HUES6 (cell line): Measurements from ENCODE around the gene SPINT2.
"Not testable (repeated sequence)": the region's sequence is repeated elsewhere in the genome, so short reads cannot be mapped to it uniquely, and the experiment has no call there.

ENCODE experiments used
- H3K27ac ChIP-seq: 2 replicates; pipeline ENCODE4 v1.7.0; 2013; ENCODE audit warnings: low read depth, mild to moderate bottlenecking, low read length, inconsistent platforms
- H3K27me3 ChIP-seq: 2 replicates; pipeline ENCODE4 v1.6.1; 2013; ENCODE audit warnings: low read length; ENCODE audit not compliant: control insufficient read depth, insufficient read depth
- H3K36me3 ChIP-seq: 2 replicates; pipeline ENCODE4 v1.6.1; 2013; ENCODE audit warnings: low read length; ENCODE audit not compliant: control insufficient read depth, insufficient read depth
- H3K4me1 ChIP-seq: 2 replicates; pipeline ENCODE4 v1.6.1; 2013; ENCODE audit warnings: low read length; ENCODE audit not compliant: control insufficient read depth, insufficient read depth
- H3K4me3 ChIP-seq: 2 replicates; pipeline ENCODE4 v1.5.1; 2013; ENCODE audit warnings: low read depth, low read length
- H3K9ac ChIP-seq: one replicate; pipeline ENCODE4 v1.6.1; 2013; ENCODE audit warnings: mild to moderate bottlenecking, low read length
- H3K9me3 ChIP-seq: 2 replicates; pipeline ENCODE4 v1.6.1; 2013; ENCODE audit warnings: low read depth, low read length; ENCODE audit not compliant: control insufficient read depth, insufficient read depth

SPINT2 gene

GRCh38 chr19:38253788-38254187 lies 10.6 kb upstream of the SPINT2 start:
- no peaks in the 10 kb centered on the region for H3K36me3 ChIP-seq
- peak overlapping the region; percentile 59 for H3K9ac ChIP-seq
- peak overlapping the region; percentile 22; the same call in 1 of the 2 replicates for H3K4me3 ChIP-seq
- no peaks in the 10 kb centered on the region for H3K9me3 ChIP-seq
- H3K4me1 ChIP-seq: peaks cover 41% of the 10 kb centered on the region
- H3K27me3 ChIP-seq: peaks cover 5% of the 10 kb centered on the region; the same call in 1 of the 2 replicates
- H3K27ac ChIP-seq: no peak overlapping the region

GRCh38 chr19:38255383-38256014 lies 8.9 kb upstream of the SPINT2 start:
- Histone ChIP-seq H3K4me1 (peaks cover 39% of the 10 kb centered on the region), H3K27ac (no peak overlapping the region), H3K4me3 (peak overlapping the region; percentile 55), H3K9me3 (no peaks in the 10 kb centered on the region), H3K9ac (peak overlapping the region; percentile 22), H3K36me3 (no peaks in the 10 kb centered on the region), H3K27me3 (peaks cover 5% of the 10 kb centered on the region; the same call in 1 of the 2 replicates)

- H3K27ac ChIP-seq, H3K9ac ChIP-seq, H3K27me3 ChIP-seq, H3K36me3 ChIP-seq, H3K4me3 ChIP-seq, H3K9me3 ChIP-seq: not testable (repeated sequence)
- peaks cover 28% of the 10 kb centered on the region for H3K4me1 ChIP-seq
These were observed 2.4 kb upstream of the SPINT2 start for GRCh38 chr19:38261942-38262341.

- H3K4me1 ChIP-seq: peaks cover 35% of the 10 kb centered on the region
- H3K4me3 ChIP-seq: no peak overlapping the region
- H3K9ac ChIP-seq: peak overlapping the region; percentile 38
- no peak overlapping the region for H3K27ac ChIP-seq
- H3K36me3 ChIP-seq: no peaks in the 10 kb centered on the region
- H3K9me3 ChIP-seq: no peaks in the 10 kb centered on the region
- H3K27me3 ChIP-seq: no peaks in the 10 kb centered on the region
These were observed 1.6 kb upstream of the SPINT2 start for GRCh38 chr19:38262585-38263268.

GRCh38 chr19:38263689-38264485 lies 486 bp upstream of the SPINT2 start:
- peak overlapping the region; percentile 91 for H3K4me3 ChIP-seq
- no peaks in the 10 kb centered on the region for H3K36me3 ChIP-seq
- peak overlapping the region; percentile 23 for H3K9ac ChIP-seq
- H3K4me1 ChIP-seq: peaks cover 47% of the 10 kb centered on the region
- H3K27ac ChIP-seq: peak overlapping the region; percentile 38; the same call in 1 of the 2 replicates
- no peaks in the 10 kb centered on the region for H3K27me3 ChIP-seq
- H3K9me3 ChIP-seq: no peaks in the 10 kb centered on the region

GRCh38 chr19:38265213-38265861 lies 964 bp downstream of the SPINT2 start:
- Histone ChIP-seq H3K27ac (peak overlapping the region; percentile 63; the same call in 1 of the 2 replicates), H3K36me3 (no peaks in the 10 kb centered on the region), H3K9ac (peak overlapping the region; percentile 84), H3K4me1 (peaks cover 53% of the 10 kb centered on the region), H3K9me3 (no peaks in the 10 kb centered on the region), H3K4me3 (peak overlapping the region; percentile 91), H3K27me3 (no peaks in the 10 kb centered on the region)

GRCh38 chr19:38265921-38266429 lies 1.6 kb downstream of the SPINT2 start:
- Histone ChIP-seq H3K27me3 (no peaks in the 10 kb centered on the region), H3K27ac (no peak overlapping the region), H3K36me3 (no peaks in the 10 kb centered on the region), H3K9me3 (no peaks in the 10 kb centered on the region), H3K4me1 (peaks cover 59% of the 10 kb centered on the region), H3K9ac (peak overlapping the region; percentile 84), H3K4me3 (peak overlapping the region; percentile 91)

- Histone ChIP-seq H3K4me3 (peak overlapping the region; percentile 35), H3K9ac (peak overlapping the region; percentile 64), H3K27me3 (no peaks in the 10 kb centered on the region), H3K9me3 (no peaks in the 10 kb centered on the region), H3K36me3 (no peaks in the 10 kb centered on the region), H3K27ac (peak overlapping the region; percentile 40; the same call in 1 of the 2 replicates), H3K4me1 (peaks cover 60% of the 10 kb centered on the region)
These were observed 2.7 kb downstream of the SPINT2 start for GRCh38 chr19:38266981-38267597.

- no peak overlapping the region for H3K27ac ChIP-seq
- no peaks in the 10 kb centered on the region for H3K9me3 ChIP-seq
- peak overlapping the region; percentile 21 for H3K9ac ChIP-seq
- no peaks in the 10 kb centered on the region for H3K36me3 ChIP-seq
- H3K27me3 ChIP-seq: no peaks in the 10 kb centered on the region
- peak overlapping the region; percentile 35; the same call in 1 of the 2 replicates for H3K4me3 ChIP-seq
- H3K4me1 ChIP-seq: peaks cover 56% of the 10 kb centered on the region
These were observed 3.5 kb downstream of the SPINT2 start for GRCh38 chr19:38267761-38268483.

- Histone ChIP-seq H3K9ac (no peak overlapping the region), H3K4me3 (no peak overlapping the region), H3K4me1 (peaks cover 52% of the 10 kb centered on the region), H3K27me3 (no peaks in the 10 kb centered on the region), H3K9me3 (no peaks in the 10 kb centered on the region), H3K27ac (no peak overlapping the region), H3K36me3 (no peaks in the 10 kb centered on the region)
These were observed 4.2 kb downstream of the SPINT2 start for GRCh38 chr19:38268539-38268938.
